Epithelial cell of esophagus (primary cell): ENCODE data around the gene SLC9A7.

Source experiments
- DNase-seq: peaks from one replicate; pipeline ENCODE4 v3.0.0; 2010; ENCODE audit warnings: low read depth
- H3K4me3 ChIP-seq: 2 replicates; pipeline ENCODE4 v1.5.1; 2011; ENCODE audit warnings: mild to moderate bottlenecking, low read length, control low read depth
- CTCF ChIP-seq: IDR thresholded peaks from 2 replicates; pipeline ENCODE4 v1.5.1; 2011; ENCODE audit warnings: low read depth, mild to moderate bottlenecking, low read length, control low read depth, inconsistent platforms; ENCODE audit not compliant: insufficient read depth; ENCODE audit errors: missing control alignments

The SLC9A7 gene

GRCh38 chrX:46554942-46555341 is 204.0 kb downstream of the SLC9A7 start:
- H3K4me3 ChIP-seq = no peak overlapping the region
- peak; percentile 47 for DNase-seq
- TF ChIP-seq CTCF = peak; percentile 12

- DNase-seq = no peak
- TF ChIP-seq CTCF = no peak
- H3K4me3 ChIP-seq = no peak overlapping the region
These were observed 205.0 kb downstream of the SLC9A7 start for GRCh38 chrX:46553935-46554334.

DNA sequence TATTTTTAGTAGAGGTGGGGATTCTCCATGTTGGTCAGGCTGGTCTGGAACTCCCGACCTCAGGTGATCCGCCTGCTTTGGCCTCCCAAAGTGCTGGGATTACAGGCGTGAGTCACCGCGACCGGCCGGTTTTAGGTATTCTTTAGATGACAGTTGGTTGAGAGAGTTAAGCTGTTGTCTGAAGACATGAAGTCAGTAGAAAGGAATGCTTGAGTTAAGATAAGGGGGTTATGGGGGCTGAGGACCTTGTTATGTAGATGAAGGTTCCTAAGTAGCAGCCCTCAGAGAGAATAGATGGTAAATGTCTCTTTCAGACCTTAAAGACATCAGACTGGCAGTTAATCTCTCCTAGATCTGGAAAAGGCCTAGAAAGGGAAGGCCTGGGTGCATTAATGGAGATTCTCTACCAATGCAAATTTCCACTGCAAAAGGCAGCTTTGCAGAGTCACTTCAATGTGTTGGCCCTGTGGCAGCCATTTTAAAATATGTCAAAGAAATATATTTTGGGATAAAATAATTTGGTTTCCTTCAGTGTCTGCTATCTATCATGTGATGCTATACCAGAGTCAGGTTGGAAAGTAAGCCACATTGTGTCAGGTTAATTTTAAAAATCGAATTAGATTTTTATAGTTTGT is 207.3 kb downstream of the SLC9A7 start:
- peak; percentile 34 for DNase-seq
- H3K4me3 ChIP-seq = no peak overlapping the region
- TF ChIP-seq CTCF = no peak

DNA sequence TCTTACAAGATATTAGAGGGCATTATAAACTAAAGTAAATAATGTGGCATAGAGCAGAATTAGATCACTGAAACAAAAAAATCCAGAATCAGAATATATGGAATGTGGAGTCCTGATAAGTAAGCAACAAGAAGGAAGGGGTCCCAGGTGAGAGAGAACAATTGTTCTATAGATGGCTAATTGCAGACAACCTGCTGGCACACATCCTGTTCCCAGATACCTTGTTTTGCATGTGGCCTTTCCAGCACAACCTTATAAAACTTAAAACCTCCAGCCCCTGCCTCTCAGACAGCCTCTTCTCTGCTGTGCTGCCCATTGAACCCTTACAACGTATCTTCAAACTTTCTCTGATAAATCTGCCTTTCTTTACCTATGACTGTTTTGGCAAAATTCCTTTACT is 209.0 kb downstream of the SLC9A7 start:
- no peak overlapping the region for H3K4me3 ChIP-seq
- DNase-seq = no peak
- no peak for TF ChIP-seq CTCF
